Islet of Langerhans (tissue), 1 donor: ENCODE measurements around the gene TNK1.

Source experiments
- FAIRE-seq: peaks from one replicate; lab custom pipeline; 2011; peaks lifted over from hg19 to GRCh38; lab: Jason Lieb, UNC

Gene TNK1

DNA sequence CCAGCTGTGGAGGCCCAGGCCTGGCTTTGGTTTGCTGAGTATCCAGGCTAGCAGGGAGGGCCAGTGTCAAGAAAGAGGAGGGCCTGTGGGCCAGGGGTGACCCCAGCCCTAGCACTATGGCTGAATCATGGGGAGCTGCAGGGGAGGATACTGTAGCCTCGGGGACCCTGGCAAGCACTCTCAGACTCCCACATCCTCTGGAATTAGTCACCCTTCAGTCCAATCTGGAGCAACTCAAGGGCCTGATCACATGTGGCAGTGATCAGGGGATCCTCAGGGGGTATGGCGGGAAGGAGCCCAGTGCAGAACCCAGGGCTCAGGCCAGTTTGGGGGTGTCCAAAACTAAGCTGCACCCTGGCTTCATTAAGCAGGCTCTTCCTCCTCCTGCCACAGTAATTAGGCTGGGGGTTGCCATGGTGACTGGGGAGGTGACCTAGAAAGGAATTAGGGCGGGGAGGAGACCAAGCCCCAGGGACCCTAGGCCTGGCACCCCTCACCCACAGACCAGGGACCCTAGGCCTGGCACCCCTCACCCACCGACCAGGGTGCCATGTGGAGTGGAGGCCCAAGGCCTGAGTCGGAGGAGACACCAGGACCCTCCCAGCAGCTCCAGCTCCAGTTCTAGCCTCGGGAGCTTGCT, 32.6 kb downstream of the TNK1 start:
- FAIRE-seq: no peak

DNA sequence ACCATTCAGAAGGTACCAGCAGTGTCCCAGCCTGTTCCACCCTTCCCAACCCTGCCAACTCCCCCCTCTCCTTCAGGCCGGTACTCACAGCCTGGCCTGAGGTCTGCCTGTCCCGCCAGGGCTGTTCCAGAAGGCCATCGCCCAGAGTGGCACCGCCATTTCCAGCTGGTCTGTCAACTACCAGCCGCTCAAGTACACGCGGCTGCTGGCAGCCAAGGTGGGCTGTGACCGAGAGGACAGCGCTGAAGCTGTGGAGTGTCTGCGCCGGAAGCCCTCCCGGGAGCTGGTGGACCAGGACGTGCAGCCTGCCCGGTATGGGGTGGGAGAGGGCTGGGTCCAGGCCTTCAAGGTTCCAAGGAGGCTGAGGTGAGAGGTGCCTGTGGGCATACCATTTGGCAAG, 33.9 kb downstream of the TNK1 start:
- no peak for FAIRE-seq

DNA sequence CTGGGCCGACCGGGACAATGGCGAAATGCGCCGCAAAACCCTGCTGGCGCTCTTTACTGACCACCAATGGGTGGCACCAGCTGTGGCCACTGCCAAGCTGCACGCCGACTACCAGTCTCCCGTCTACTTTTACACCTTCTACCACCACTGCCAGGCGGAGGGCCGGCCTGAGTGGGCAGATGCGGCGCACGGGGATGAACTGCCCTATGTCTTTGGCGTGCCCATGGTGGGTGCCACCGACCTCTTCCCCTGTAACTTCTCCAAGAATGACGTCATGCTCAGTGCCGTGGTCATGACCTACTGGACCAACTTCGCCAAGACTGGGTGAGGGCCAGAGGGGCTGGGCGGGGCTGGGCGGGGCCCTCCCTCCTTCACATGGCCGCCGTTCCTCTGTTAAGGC, 34.9 kb downstream of the TNK1 start:
- no peak for FAIRE-seq

DNA sequence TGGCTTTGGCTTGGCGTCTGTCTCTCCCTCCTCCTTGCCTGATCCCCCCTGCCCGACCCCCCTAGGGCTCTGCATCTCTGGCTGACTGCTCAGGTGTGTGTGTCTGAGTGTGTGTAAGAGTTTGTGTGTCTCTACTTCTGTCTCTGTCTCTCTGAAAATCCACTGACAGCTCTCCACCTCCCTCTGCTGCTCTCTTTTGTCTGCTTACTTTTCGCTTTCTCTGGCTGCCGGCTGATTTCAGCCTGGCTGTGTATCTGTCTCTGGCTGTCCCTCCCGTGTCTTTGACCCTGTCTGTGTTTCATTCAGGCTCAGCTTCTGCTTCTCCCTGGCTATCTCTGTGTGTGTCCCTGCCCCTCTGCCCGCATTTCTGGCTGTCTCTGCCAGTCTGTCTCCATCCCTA, 35.4 kb downstream of the TNK1 start:
- no peak for FAIRE-seq

DNA sequence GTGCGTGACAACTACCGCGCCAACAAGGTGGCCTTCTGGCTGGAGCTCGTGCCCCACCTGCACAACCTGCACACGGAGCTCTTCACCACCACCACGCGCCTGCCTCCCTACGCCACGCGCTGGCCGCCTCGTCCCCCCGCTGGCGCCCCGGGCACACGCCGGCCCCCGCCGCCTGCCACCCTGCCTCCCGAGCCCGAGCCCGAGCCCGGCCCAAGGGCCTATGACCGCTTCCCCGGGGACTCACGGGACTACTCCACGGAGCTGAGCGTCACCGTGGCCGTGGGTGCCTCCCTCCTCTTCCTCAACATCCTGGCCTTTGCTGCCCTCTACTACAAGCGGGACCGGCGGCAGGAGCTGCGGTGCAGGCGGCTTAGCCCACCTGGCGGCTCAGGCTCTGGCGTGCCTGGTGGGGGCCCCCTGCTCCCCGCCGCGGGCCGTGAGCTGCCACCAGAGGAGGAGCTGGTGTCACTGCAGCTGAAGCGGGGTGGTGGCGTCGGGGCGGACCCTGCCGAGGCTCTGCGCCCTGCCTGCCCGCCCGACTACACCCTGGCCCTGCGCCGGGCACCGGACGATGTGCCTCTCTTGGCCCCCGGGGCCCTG, 36.3 kb downstream of the TNK1 start:
- FAIRE-seq: no peak

DNA sequence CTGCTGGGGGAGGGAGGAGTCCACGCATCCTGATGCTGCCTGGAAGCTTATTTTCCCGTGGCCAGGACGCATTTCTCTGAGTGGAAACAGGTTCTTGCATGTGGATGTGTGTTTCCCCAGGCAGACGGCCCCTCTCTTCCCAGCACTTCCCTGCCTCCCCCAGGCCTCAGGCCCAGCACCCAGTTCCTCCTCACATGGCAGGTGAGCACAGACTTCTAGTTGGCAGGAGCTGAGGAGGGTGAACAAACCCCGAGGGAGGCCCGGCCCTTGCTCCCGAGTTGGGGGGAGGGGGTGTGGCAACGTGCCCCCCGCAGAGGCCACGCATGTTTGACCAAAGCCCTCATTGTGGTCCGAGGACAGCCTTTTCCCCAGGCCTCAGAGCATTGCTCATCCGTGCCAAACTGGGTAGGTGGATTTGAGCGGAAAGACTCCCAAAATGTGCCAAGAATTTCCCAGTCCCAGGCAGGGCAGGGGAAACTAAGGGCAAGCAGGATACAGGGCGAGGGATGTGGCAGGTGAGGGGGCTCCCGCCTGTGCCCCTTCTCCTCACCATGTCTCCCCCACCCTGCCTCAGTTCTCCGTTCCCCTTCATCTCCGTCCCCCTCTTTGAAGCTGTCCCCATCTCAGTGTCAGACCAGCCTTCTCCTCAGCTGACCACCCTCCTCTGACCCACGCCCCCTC, 37.7 kb downstream of the TNK1 start:
- no peak for FAIRE-seq

DNA sequence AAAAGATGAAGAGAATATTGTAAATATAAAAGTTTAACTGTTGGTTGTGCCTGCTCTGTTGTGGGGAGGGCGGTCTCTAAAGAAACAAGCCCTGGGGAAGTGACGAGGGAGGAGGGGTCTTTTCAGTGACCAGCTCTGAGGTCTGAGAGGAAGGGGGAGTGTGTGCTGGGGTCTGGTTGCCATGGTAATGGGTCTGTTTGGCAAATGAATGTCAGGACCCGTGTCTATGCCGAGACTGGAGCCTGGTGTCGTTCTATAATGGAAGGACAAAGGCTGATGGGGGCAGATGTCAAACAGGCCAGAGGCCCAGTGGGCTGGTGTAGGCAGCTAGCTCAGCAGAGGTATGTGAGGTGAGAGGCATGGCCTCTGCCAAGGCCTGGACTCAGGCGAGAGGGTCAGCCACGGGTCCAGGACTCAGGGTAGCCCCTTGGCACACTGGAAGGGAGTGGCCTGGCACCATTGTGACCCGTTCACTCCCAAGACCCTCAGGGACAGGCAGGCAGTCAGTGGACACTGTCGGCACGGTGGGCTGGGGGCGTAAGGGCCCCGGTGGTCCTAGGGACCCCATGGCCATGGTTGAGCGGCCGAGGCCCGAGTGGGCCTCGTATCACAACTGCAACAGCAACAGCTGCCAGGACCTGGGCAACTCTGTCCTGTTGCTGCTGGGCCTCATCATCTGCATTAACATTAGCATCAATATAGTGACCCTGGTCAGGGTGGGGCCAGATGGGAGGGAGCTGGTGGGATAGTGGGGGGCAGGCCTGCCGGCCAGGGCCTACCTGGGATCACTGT, 39.1 kb downstream of the TNK1 start, which contains the start of gene SPEM1:
Gene SPEM1, plus strand, starts transcription at position 506 of the 792 bp plus-strand sequence. Its CDS starts 61 bp downstream, at position 567.
- FAIRE-seq: no peak

DNA sequence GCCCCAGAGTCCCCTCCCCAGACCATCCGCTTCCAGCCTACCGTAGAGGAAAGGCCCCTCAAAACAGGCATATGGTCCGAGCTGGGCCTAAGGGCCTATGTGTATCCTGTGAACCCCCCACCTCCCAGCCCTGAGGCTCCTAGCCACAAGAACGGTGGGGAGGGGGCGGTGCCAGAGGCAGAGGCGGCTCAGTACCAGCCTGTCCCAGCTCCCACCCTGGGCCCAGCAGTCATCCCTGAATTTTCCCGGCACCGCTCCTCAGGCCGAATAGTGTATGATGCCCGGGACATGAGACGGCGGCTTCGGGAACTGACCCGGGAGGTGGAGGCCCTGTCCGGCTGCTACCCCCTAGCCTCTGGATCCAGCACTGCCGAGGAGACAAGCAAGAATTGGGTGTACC, 40.3 kb downstream of the TNK1 start:
- FAIRE-seq: no peak

DNA sequence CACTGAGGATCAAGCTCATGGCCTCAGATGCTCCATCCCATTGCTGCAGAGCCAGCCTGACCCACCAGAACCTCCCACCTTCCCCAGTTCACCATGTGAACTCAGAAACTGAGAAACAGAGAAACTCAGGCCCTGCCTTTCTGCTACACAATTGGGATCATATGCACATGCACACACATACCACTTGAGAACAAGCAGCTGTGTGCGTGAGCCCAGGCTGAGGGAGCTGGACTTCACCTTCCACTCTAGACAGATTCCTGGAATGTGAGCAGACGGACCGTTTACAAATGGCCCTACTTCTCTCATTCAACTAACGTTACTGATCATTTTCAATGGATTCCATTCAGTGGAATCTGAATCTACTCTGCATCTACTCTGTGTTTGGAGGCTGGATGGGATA, 42.8 kb downstream of the TNK1 start:
- no peak for FAIRE-seq

DNA sequence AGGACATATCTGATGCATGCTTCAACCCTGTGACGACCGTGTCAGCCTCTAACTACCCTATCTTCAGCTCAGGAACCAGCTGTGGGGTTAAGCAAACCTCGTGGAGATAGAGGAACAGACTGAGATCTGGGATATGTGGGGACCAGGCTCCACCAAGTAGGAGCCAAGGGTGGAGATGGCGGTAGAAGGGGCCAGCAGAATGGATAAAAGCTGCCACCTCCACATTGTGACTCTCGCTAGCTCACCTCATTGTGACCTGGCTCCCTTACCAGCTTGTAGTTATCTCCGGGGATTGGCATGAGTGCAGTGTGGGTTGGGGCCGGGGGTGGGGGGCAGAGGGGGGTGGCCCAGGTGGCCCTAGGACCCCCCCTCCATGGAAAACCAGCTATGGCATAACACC, 44.4 kb downstream of the TNK1 start, which contains the start of gene SPEM2:
Gene SPEM2, plus strand, starts transcription at position 301 of the 400 bp plus-strand sequence. Its CDS starts 73 bp downstream, at position 374.
- FAIRE-seq: no peak

DNA sequence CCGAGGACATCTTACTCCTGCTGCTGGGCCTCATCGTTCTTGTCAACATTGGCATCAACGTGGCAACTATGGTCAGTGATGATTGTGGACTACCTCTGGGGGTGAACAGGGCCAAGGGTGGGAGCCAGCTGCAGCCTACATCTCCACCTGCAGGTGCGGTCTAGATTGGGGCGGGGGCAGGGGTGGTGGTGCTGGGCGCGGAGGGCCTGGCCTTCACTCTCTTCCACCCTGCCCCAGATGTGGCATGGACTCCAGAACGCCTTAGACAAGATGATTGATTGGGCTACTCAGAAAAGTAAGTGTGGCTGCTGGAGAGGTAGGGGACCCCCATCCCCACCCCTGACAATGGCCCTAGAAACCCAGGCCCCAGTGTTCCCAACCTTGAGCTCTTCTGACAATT, 44.9 kb downstream of the TNK1 start:
- no peak for FAIRE-seq

DNA sequence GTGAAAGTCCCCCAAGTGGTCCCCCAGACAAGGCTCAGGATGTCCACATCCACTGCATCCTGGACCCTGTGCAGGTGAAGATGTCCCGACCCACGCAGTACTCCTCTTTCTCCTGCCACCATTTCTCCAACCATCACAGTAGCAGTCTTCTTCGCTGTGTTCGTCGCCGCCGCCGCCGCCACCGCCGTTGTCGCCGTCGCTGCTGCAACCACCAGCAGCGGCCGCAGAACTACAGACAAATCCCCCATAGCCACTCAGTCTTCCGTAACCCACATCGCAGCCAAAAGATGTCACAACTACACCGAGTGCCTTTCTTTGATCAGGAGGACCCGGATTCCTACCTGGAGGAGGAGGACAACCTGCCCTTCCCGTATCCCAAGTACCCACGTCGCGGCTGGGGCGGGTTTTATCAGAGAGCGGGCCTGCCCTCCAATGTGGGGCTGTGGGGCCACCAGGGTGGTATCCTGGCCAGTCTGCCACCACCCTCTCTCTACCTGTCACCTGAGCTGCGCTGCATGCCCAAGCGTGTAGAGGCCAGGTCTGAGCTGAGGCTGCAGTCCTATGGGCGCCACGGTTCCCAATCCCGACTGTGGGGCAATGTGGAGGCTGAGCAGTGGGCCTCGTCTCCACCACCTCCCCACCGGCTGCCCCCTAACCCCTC, 45.4 kb downstream of the TNK1 start:
- FAIRE-seq: no peak

DNA sequence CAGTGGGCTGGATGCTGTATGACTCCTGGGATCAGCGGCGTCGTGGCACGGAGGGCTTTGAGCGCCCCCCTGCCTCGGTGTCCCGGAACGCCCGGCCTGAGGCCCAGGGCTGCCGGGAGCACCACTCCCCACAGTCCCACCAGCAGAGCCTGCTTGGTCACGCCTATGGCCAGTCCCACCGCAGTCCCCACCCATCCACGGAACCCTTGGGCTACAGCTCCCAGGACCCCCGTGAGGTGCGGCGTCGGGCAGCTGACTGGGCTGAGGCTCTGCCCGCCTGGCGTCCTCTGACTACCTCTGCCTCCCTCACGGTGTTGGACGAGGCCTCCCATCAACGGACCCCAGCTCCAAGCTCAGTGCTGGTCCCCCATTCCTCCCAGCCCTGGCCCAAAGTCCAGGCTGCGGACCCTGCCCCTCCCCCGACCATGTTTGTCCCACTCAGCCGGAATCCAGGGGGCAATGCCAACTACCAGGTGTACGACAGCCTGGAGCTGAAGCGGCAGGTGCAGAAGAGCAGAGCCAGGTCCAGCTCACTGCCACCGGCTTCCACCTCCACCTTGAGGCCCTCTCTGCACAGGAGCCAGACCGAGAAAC, 46.1 kb downstream of the TNK1 start:
- no peak for FAIRE-seq

DNA sequence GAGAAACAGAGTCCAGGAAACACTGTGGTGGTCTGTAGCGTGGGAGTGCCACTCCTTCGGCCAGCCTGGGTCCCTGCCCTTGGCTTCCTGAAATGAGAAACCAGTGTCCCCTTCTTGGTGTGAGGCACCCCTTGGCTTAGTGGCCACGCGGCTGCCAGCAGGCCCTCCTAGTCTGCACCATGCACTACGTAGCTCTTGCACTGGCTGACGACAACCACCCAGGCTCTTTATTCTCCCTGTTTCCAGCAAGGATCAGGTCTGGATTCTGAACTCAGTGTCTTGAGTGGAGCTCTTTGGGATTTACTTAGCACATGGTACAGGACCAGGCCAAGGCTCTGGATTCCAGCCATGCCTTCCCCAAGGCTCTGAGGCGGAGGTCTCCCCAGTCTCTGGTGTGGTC, 46.7 kb downstream of the TNK1 start:
- FAIRE-seq: no peak

DNA sequence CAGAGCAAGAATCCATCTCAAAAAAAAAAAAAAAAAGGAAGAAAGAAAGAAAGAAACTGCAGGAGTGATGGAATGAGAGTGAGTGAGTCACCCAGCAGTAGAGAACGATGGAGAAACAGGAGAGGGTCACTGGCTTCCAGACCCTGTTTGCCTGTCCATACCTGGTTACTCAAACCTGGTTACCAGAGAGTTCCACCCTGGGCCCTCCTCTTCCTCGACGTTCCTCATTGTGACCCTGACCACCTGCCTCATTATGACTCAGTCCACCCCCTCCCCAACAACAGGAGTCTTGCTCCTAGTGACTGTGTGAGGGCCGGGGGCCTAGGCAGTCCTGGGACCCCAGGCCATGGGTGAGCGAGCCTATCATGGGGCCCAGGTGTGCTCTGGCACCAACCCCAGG, 47.7 kb downstream of the TNK1 start, which contains the start of gene SPEM3:
Gene SPEM3, plus strand, starts transcription at position 301 of the 400 bp plus-strand sequence. Its CDS starts 46 bp downstream, at position 347.
- FAIRE-seq: no peak

DNA sequence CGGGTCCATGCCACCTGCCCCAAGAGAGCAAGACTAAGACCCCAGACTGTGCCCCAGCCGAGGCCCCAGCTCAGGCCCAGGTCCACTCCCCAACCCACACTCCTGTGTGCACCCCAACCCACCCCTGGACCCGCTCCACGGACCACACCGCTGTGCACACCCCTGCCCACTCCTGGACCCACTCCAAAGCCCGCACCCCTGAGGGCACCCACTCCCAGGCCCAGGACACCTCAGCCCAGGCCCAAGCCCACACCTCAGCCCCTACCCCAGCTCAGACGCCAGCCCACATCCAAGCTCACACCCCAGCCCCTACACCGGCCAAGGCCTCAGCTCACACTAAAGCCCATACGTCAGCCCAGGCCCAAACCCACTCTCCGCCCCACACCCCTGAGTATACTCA, 48.8 kb downstream of the TNK1 start:
- FAIRE-seq: no peak

DNA sequence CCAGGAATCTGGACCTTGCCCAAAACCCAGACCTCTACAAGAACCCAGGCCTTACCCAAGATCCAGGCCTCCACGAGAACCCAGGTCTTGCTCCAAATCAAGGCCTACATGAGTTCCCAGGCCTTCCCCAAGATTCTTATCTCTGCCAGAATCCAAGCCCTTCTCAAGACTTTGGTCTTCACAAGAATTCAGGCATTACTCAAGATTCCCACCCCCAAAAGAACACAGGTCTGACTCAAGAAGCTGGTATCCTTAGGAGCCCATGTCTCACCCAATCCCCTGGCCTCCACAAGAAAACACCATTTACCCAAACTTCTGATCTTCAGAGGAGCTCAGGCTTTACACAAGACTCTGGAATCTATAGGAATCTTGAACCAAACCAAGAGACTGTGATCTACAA, 50.3 kb downstream of the TNK1 start:
- no peak for FAIRE-seq

DNA sequence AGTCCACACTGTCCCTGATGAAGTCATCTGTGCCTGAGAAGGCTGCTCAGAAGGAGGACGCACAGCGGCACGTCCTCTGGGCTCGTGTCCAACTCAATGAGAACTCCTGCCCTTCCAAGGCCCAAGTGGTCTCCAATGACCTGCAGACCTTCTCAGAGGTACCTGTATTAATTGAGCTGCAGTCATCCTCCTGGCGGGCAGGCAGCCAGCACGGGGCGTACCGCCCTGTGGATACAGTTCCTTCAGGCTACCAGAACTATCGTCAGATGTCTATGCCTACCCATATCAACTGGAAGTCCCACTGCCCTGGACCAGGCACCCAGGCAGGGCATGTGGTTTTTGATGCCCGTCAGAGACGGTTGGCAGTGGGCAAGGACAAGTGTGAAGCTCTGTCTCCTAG, 51.4 kb downstream of the TNK1 start:
- no peak for FAIRE-seq

DNA sequence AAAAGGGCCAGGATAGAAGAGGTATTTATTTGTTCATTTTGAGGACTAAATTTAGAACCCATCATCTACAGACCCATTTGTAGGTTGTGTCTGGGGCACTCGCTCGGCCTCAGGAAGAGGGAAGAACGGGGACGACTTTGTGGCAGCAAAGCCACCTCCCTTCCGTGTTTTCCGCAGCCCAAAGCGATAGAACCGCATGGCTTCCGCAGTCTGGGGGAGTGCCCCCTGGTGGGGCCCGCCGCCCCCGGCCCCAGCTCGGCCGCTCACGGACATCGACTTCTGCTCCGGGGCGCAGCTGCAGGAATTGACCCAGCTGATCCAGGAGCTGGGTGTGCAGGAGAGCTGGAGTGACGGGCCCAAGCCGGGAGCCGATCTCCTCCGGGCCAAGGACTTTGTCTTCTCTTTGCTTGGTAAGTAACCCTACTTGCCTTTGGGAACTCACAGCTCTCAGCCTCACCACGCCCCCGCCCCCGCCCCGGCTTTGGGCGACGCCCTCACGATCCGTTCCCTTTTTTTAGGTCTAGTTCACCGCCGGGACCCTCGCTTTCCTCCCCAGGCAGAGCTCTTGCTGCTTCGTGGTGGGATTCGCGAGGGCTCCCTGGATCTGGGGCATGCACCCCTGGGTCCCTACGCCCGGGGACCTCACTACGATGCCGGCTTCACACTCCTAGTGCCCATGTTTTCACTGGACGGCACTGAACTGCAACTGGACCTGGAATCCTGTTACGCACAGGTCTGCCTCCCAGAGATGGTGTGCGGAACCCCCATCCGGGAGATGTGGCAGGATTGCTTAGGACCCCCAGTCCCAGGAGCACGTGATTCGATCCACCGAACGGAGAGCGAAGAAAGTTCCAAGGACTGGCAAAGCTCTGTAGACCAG, 55.0 kb downstream of the TNK1 start:
- FAIRE-seq: no peak

DNA sequence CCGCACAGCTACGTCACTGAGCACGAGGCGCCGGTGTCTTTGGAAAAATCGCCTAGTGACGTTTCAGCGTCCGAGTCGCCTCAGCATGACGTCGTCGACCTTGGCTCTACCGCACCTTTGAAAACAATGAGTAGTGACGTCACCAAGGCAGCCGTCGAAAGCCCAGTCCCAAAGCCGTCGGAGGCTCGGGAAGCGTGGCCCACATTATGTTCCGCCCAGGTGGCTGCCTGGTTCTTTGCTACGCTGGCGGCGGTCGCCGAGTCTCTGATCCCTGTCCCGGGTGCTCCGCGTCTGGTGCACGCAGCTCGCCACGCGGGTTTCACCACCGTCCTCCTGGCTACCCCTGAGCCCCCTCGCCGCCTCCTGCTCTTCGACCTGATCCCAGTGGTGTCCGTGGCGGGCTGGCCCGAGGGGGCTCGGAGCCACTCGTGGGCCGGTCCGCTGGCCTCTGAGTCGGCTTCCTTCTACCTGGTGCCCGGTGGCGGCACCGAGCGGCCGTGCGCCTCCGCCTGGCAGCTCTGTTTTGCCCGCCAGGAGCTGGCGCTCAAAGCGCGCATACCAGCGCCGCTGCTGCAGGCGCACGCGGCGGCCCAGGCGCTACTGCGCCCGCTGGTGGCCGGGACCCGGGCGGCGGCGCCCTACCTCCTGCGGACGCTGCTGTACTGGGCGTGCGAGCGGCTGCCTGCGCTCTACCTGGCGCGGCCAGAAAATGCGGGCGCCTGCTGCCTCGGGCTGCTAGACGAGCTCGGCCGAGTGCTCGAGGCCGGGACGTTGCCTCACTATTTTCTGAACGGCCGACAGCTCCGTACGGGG, 55.9 kb downstream of the TNK1 start:
- FAIRE-seq: no peak
